GM21367 (cell line): ENCODE measurements around the gene CACNG6.

Experiments used
- ATAC-seq: cut with Tn5 transposase; IDR thresholded peaks from one replicate; pipeline ENCODE4 v1.9.1; 2021; ENCODE audit not compliant: unreplicated experiment

The CACNG6 gene

GRCh38 chr19:54041969-54042606 is 50.7 kb downstream of the CACNG6 start:
- ATAC-seq: no peak

GRCh38 chr19:54042989-54043388 is 51.6 kb downstream of the CACNG6 start:
- ATAC-seq: no peak

- ATAC-seq: no peak
Observed at GRCh38 chr19:54045771-54046170, 54.3 kb downstream of the CACNG6 start.

- no peak for ATAC-seq
Observed at GRCh38 chr19:54047616-54048015, 56.2 kb downstream of the CACNG6 start.
